ENCODE measurements around the gene MGLL.

The MGLL gene

GRCh38 chr3:127809211-127809610, 13.1 kb downstream of the MGLL start:
- DNase-seq: no peak

GRCh38 chr3:127808197-127808596, 14.1 kb downstream of the MGLL start:
- no peak for DNase-seq

GRCh38 chr3:127805026-127805753, 17.1 kb downstream of the MGLL start:
- DNase-seq: no peak

DNA sequence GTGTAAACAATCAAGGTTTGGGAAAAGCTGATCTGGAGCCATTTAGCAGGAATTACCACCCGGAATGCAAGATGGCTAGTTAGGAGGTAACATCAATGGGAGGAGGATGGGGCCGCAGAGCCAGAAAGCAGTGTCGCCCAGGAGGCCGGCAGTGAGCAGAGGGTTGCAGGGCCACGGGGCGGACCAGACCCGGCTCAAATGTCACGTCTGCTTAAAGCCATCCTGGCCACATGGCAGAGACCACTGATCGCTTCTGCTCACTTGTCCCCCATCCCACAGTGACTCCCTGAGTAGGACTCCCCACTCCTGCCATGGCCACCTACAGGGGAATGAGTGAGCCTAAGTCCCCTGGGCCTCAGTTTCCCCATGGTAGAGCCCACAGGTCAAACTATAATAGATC, 18.2 kb downstream of the MGLL start:
- DNase-seq: no peak

- no peak for DNase-seq
These were observed 18.7 kb downstream of the MGLL start for GRCh38 chr3:127803619-127804018.

- no peak for DNase-seq
These were observed 19.7 kb downstream of the MGLL start for GRCh38 chr3:127802606-127803005.

DNA sequence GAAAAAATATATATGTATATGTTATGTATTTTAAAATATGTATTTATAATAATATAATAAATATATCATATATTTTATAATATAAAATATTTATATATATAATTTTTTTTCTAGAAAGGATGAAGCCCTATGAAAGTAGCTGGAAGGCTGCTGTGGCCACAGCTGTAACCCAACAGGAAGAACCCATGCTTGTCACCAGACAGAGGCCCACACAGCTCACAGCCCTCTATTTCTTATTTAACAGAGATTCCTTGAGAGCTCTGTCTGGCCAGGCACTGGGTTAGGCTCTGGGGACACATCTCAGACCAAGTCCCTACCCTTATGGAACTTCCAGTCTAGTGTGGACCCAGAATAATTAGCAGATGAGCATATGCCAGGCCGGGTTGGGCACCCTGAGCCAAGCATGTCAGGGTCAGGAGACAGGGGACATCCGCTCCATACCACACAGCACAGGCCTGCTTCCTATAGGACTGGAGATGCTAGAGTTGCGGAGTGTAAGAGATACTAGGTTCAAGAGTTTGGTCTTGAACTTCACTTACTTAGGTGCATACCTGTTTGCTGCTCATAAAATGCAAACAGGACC, 20.5 kb downstream of the MGLL start:
- no peak for DNase-seq

GRCh38 chr3:127800508-127800907, 21.8 kb downstream of the MGLL start:
- DNase-seq: no peak

GRCh38 chr3:127799476-127800222, 22.7 kb downstream of the MGLL start:
- no peak for DNase-seq

- DNase-seq: no peak
These were observed 23.6 kb downstream of the MGLL start for GRCh38 chr3:127798716-127799115.

GRCh38 chr3:127796831-127797150, 25.5 kb downstream of the MGLL start:
- no peak for DNase-seq

DNA sequence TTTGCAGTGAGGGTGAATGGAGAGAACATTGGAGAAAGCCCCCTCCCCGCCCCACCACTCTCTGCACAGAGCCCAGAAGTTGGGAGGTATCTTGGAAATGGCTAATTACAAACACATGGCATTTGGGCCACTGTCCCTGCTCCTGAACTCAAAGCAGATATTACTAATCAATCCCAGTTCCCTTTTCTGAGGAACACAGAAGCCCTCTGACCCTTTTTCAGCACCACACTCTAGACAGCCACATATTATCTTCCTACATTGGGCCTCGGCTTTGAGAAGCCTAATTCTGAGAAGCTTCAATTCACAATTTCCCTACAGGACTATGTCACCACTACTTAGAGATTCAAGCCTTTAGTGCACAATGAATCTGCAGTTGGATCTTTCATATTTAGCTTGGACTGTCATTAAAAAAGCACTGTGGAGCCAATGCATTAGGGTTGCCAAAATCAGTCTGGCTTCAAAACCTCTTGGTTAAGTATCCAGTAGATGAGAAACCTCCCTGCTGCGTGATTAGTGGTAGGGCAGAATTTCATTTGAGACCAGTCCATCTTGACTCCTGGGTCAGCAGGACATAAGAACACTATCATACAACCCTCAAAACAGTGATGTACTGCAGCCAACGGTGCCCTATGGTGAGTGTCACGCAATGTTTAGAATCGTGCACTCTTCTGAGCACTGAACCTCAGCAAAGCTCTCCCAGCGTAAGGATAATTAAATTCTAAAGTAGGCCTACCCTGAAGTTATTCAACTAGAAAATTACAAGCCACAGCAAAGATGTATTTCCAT, 26.1 kb downstream of the MGLL start:
- DNase-seq: no peak

GRCh38 chr3:127794972-127795371, 27.3 kb downstream of the MGLL start:
- no peak for DNase-seq

GRCh38 chr3:127794402-127794801, 27.9 kb downstream of the MGLL start:
- no peak for DNase-seq

DNA sequence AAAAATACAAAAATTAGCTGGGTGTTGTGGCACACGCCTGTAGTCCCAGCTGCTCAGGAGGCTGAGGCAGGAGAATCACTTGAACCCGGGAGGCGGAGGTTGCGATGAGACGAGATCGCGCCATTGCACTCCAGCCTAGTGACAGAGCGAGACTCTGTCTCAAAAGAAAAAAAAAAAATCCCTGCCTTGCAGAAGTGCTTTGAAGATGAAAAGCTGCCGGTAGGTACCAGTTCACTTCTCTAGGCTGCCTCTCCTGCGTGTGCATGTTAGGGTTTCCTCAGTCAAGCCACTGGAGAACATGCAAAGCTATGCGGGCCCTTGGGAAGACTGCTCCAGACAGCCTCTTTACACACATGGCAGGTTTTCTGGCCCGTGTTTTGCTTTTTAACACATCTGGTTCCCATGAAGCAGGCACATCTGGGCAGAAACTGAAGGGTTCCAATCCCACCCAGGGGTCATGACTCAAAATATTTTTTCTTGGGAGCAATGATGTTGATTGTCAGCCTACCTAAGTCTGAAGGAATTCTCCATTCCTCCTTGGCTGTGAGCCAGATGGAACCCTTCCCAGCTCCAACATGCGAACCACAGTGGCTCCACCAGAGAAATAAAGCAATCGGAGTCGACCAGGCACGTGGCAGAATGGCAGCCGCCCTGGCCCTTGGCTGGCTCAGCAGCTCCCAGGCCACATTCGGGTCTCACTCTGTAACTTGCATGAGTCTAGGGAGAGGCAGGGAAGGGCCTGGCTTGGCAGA, 29.6 kb downstream of the MGLL start:
- DNase-seq: no peak

GRCh38 chr3:127791221-127791913, 30.9 kb downstream of the MGLL start:
- no peak for DNase-seq

DNA sequence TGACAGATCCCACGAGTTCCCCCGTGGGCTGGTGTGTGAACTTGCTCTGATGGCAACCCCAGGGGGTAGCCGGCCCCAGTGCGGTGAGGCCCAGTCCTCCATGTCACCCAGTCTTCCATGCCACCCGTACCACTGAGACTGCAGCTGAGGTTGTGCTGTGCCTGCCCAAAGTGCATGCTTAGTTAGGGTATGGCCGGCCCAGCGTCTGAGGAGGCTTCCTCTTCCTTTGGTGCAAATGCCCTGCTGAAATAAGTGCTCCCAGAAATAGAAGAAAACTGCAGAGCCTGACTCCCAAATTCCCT, 31.5 kb downstream of the MGLL start:
- no peak for DNase-seq

GRCh38 chr3:127789990-127790881, 32.1 kb downstream of the MGLL start:
- DNase-seq: no peak

DNA sequence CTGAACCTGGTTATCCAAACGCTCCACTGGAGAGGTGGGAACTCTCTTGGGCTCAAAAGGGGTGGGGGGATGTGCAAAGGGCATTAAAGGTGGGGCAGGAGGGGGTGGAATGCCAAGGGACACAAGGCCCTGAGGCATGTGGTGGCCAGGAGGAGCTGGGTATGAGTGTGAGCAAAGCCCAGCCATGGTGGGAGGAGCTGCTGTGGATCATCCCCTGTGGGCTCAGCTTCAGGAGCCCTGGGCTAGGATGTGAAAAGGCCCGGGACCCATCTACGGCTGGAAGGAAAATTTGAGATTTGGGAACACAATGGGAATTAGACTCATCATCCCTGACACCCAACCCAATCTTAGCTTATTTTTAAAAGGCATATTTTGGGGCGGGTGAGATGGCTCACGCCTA, 33.3 kb downstream of the MGLL start:
- no peak for DNase-seq

- no peak for DNase-seq
These were observed 33.8 kb downstream of the MGLL start for GRCh38 chr3:127788451-127788909.

All from stimulated activated CD8-positive, alpha-beta memory T cell treated with anti-CD3 and anti-CD28 coated beads, Interleukin-4, amount 100 ng/mL, for 48 hours (primary cell).